IPS-15b (cell line): ENCODE measurements around the gene MAN2A1.
"Not testable (repeated sequence)": the region's sequence is repeated elsewhere in the genome, so short reads cannot be mapped to it uniquely, and the experiment has no call there.

Experiments used
- H3K27me3 ChIP-seq: one replicate; pipeline ENCODE4 v1.6.1; 2013; ENCODE audit warnings: low read length; ENCODE audit not compliant: control insufficient read depth, insufficient read depth
- H3K36me3 ChIP-seq: one replicate; pipeline ENCODE4 v1.6.1; 2013; ENCODE audit warnings: low read length; ENCODE audit not compliant: control insufficient read depth, insufficient read depth
- H3K4me1 ChIP-seq: one replicate; pipeline ENCODE4 v1.6.1; 2013; ENCODE audit warnings: mild to moderate bottlenecking, low read length; ENCODE audit not compliant: control insufficient read depth, insufficient read depth
- H3K4me3 ChIP-seq: one replicate; pipeline ENCODE4 v1.5.1; 2013; ENCODE audit warnings: low read depth, low read length
- H3K9ac ChIP-seq: one replicate; pipeline ENCODE4 v1.6.1; 2013; ENCODE audit warnings: low read depth, mild to moderate bottlenecking, low read length
- H3K9me3 ChIP-seq: one replicate; pipeline ENCODE4 v1.6.1; 2013; ENCODE audit warnings: mild to moderate bottlenecking, low read length; ENCODE audit not compliant: control insufficient read depth, insufficient read depth

MAN2A1 gene

GRCh38 chr5:109880907-109881685, 191.4 kb downstream of the MAN2A1 start:
- Histone ChIP-seq H3K36me3 (no peaks in the 10 kb centered on the region), H3K9ac (no peak overlapping the region), H3K9me3 (no peaks in the 10 kb centered on the region), H3K4me3 (no peak overlapping the region), H3K27me3 (no peaks in the 10 kb centered on the region), H3K4me1 (no peaks in the 10 kb centered on the region)

- H3K4me1 ChIP-seq, result no peaks in the 10 kb centered on the region
- H3K36me3 ChIP-seq, result no peaks in the 10 kb centered on the region
- H3K4me3 ChIP-seq, result no peak overlapping the region
- H3K27me3 ChIP-seq, result no peaks in the 10 kb centered on the region
- H3K9ac ChIP-seq, result no peak overlapping the region
- no peaks in the 10 kb centered on the region for H3K9me3 ChIP-seq
Observed at GRCh38 chr5:109882546-109882945, 192.8 kb downstream of the MAN2A1 start.

- no peaks in the 10 kb centered on the region for H3K36me3 ChIP-seq
- no peak overlapping the region for H3K9ac ChIP-seq
- no peaks in the 10 kb centered on the region for H3K4me1 ChIP-seq
- no peak overlapping the region for H3K4me3 ChIP-seq
- H3K9me3 ChIP-seq, result no peaks in the 10 kb centered on the region
- H3K27me3 ChIP-seq, result no peaks in the 10 kb centered on the region
Observed at GRCh38 chr5:109884676-109885075, 194.9 kb downstream of the MAN2A1 start.

GRCh38 chr5:109885205-109885604, 195.5 kb downstream of the MAN2A1 start:
- Histone ChIP-seq H3K4me3 (no peak overlapping the region), H3K36me3 (no peaks in the 10 kb centered on the region), H3K27me3 (no peaks in the 10 kb centered on the region), H3K4me1 (no peaks in the 10 kb centered on the region), H3K9me3 (no peaks in the 10 kb centered on the region), H3K9ac (no peak overlapping the region)

GRCh38 chr5:109888989-109889388, 199.3 kb downstream of the MAN2A1 start:
- H3K4me1 ChIP-seq, result no peaks in the 10 kb centered on the region
- no peak overlapping the region for H3K4me3 ChIP-seq
- no peaks in the 10 kb centered on the region for H3K27me3 ChIP-seq
- H3K9me3 ChIP-seq, result no peaks in the 10 kb centered on the region
- no peak overlapping the region for H3K9ac ChIP-seq
- no peaks in the 10 kb centered on the region for H3K36me3 ChIP-seq

- H3K4me1 ChIP-seq, H3K9ac ChIP-seq, H3K4me3 ChIP-seq, H3K9me3 ChIP-seq, H3K27me3 ChIP-seq, H3K36me3 ChIP-seq: not testable (repeated sequence)
Observed at GRCh38 chr5:109893271-109893670, 203.5 kb downstream of the MAN2A1 start.

GRCh38 chr5:109898269-109899162, 208.8 kb downstream of the MAN2A1 start:
- Histone ChIP-seq H3K27me3 (no peaks in the 10 kb centered on the region), H3K9ac (no peak overlapping the region), H3K9me3 (no peaks in the 10 kb centered on the region), H3K4me1 (no peaks in the 10 kb centered on the region), H3K36me3 (no peaks in the 10 kb centered on the region), H3K4me3 (no peak overlapping the region)

- H3K9ac ChIP-seq, result no peak overlapping the region
- H3K4me3 ChIP-seq, result no peak overlapping the region
- no peaks in the 10 kb centered on the region for H3K27me3 ChIP-seq
- H3K4me1 ChIP-seq, result no peaks in the 10 kb centered on the region
- H3K9me3 ChIP-seq, result no peaks in the 10 kb centered on the region
- H3K36me3 ChIP-seq, result no peaks in the 10 kb centered on the region
Observed at GRCh38 chr5:109899163-109899535, 209.4 kb downstream of the MAN2A1 start.

- H3K4me1 ChIP-seq, result no peaks in the 10 kb centered on the region
- H3K9me3 ChIP-seq, result no peaks in the 10 kb centered on the region
Observed at GRCh38 chr5:109900461-109900860, 210.7 kb downstream of the MAN2A1 start.

GRCh38 chr5:109900911-109901627, 211.3 kb downstream of the MAN2A1 start:
- Histone ChIP-seq H3K9me3 (no peaks in the 10 kb centered on the region), H3K9ac (no peak overlapping the region), H3K4me3 (no peak overlapping the region), H3K27me3 (no peaks in the 10 kb centered on the region), H3K36me3 (no peaks in the 10 kb centered on the region), H3K4me1 (no peaks in the 10 kb centered on the region)

More at GRCh38 chr5:109900461-109900860, 210.7 kb downstream of the MAN2A1 start:
- H3K36me3 ChIP-seq, result no peaks in the 10 kb centered on the region
- H3K4me3 ChIP-seq, result no peak overlapping the region
- no peak overlapping the region for H3K9ac ChIP-seq
- no peaks in the 10 kb centered on the region for H3K27me3 ChIP-seq

- no peaks in the 10 kb centered on the region for H3K36me3 ChIP-seq
- no peaks in the 10 kb centered on the region for H3K27me3 ChIP-seq
- no peak overlapping the region for H3K9ac ChIP-seq
- no peaks in the 10 kb centered on the region for H3K4me1 ChIP-seq
- H3K4me3 ChIP-seq, result no peak overlapping the region
- no peaks in the 10 kb centered on the region for H3K9me3 ChIP-seq
Observed at GRCh38 chr5:109901628-109901981, 211.9 kb downstream of the MAN2A1 start.
